NB4 (cell line): ENCODE data around the gene PER2.

ENCODE experiments used
- CTCF ChIP-seq: IDR thresholded peaks from one replicate; pipeline ENCODE4 v1.5.1; 2012; ENCODE audit warnings: low read depth, low read length
- MAX ChIP-seq: IDR thresholded peaks from 2 replicates; pipeline ENCODE4 v1.6.1; 2011; ENCODE audit warnings: low read depth, low read length
- POLR2A ChIP-seq: IDR thresholded peaks from 2 replicates; pipeline ENCODE4 v1.6.1; 2011; ENCODE audit warnings: mild to moderate bottlenecking; ENCODE audit not compliant: insufficient read length; ENCODE audit errors: extremely low read depth

GRCh38 chr2:238306672-238306998, 18.2 kb upstream of the PER2 start:
- TF ChIP-seq POLR2A, result no peak
- TF ChIP-seq CTCF, result no peak
- no peak for TF ChIP-seq MAX
